HG02870 (cell line): Measurements from ENCODE around the gene PTGDR2.

Experiments used
- ATAC-seq: cut with Tn5 transposase; IDR thresholded peaks from one replicate; pipeline ENCODE4 v1.9.1; 2021; ENCODE audit warnings: mild to moderate bottlenecking, moderate library complexity; ENCODE audit not compliant: unreplicated experiment

Gene PTGDR2

DNA sequence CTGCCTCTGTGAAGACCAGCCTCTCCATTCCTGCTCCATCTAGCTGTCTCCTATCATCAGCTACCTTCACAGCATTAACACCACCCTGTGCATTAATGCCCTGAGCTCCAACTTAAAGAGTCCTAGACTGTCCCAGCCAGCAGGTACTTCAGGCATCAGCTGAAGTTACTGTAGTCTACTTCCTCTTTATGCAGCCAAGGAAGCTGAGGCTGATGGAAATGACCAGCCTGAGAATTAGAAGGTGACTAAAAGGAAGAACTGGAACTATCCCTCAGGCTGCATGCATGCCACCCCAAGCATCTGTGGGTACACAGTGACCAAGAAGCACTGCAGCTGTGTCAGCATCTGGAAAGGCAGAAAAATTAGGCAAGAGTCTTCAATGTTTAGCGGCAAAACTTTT is 42.4 kb downstream of the PTGDR2 start:
- no peak for ATAC-seq

DNA sequence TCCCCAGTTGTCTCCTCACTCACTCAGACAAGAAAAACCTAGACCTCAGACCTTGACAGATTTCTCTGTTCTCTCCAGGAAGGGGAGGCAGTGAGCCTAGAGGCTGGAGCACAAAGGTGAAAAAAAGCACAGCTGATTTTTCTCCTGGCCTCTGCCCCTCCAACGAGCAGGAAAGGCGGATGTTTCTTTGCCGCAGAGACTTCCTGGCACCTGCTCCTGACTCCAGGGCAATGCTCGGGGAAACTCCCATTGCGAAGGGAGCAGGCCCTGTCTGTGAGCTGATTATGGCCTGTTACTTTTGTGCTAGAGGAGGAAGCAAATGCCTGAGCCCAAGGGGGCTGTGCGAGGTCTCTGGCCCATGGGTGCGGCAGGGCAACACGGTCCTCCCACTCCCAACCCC is 45.2 kb downstream of the PTGDR2 start:
- ATAC-seq: no peak

DNA sequence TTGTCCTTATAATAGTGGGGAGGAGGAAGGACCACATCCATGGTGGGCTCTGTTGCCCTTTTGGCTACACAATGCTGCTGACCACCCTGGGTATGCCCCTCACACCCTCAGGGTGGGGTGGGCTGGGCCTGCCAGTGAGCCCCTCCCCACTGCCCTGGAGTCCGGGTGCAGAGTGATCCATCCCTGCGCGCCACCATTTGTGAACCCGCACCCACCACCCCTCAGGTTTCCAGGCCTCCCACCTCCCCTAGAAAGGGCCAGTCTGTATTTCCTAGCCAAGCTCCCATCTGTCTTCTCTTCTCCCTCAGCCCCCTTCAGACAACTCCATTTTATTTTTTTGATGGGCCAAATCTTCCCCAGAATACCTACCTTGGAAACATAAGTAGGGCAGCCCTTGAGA is 45.6 kb downstream of the PTGDR2 start:
- no peak for ATAC-seq

DNA sequence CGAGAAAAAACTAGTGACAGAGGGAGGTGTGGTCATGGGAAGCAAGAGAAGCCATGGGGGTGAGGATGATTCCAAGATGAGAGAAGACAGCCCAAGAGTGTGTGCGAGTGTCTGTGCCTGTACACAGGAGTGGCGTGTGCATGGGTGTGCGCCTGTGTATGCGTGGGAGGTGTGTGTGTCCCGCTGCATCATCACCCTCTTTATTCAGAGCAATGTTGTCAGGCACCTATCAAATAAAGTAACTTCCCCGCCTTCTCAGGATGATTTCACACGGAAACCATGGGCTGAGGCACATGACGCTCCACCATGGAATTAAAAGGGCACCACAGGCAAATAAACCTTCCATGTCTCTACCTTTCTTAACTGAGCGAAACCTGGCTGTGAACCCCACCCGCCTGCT is 46.1 kb downstream of the PTGDR2 start:
- ATAC-seq: no peak

DNA sequence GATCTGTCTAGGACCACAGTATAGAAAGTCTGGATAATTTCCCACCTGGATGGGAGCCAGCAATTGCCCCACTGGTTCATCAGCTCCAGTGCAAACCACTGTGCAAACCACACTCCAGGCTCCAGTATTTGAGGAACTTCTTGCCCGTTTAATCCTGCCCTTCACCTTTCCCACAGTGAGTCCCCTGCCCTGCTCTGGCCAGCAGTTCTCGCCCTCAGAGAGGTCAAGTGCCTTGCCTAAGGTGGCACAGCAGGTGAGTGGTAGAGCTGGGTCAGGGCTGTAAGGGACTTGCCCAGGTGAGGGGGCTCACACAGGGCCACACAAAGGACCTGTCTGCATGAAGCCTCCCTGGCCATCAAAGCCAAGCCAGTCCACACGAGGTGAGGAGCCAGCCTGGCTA is 46.5 kb downstream of the PTGDR2 start:
- ATAC-seq: no peak

DNA sequence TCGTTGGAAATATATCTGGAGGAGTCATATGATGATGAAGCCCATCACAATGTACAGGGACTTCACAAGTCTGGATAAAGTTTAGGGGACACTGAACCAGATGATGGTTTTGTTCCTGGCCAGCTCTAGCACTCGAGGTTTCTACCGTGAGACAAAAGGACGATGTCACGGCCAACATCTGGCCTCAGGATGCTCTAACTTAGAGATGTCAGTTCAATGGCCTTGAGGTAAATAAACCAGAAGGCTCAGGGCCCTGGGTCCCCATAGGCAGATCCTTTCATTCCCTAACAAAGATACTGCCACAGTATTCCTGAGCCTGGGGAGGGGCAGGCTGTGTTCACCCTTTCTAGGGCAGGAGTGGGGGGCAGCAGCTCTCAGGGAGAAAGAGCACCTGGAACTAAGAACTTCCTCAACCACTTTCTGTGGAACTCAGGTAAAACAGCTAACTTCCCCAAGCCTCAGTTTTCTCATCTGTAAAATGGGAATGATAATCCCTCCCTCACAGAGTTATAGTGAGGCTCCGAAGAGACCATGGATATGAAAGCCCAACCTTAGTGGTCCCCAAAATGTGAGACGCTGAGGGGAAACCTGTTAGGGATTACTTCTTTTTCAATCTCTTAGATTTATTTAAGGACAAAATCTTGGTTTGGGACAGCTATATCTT is 52.3 kb downstream of the PTGDR2 start:
- no peak for ATAC-seq

DNA sequence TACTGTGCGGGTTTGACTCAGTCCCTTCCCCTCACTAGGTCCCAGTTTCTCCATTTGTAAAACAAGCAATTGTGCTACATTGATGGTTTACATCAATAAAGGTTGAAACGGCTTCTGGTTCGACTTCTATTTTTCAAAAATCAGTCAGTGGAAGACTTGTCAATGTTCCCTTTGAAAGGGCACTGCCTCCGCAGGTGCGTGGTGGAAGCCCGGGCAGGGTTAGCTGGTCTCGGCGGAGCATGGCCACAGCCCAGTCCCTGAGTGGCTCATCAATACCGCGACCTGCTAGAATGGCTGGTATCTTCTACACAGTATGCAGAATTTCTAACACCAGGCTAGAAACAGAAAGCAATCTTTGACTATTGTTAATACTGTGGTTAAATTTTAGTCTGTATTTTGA is 54.6 kb downstream of the PTGDR2 start:
- ATAC-seq: no peak
